Stimulated activated CD8-positive, alpha-beta memory T cell treated with anti-CD3 and anti-CD28 coated beads, Interleukin-4, amount 100 ng/mL, for 1 hour (primary cell): ENCODE results near the gene SEMA5A.

Source experiments
- DNase-seq, 2 donors: peaks; one replicate each; pipeline ENCODE4 v3.0.0-alpha.2; 2020; ENCODE audit warnings: low read depth in 2 of 2, low spot score in 1 of 2

The SEMA5A gene

DNA sequence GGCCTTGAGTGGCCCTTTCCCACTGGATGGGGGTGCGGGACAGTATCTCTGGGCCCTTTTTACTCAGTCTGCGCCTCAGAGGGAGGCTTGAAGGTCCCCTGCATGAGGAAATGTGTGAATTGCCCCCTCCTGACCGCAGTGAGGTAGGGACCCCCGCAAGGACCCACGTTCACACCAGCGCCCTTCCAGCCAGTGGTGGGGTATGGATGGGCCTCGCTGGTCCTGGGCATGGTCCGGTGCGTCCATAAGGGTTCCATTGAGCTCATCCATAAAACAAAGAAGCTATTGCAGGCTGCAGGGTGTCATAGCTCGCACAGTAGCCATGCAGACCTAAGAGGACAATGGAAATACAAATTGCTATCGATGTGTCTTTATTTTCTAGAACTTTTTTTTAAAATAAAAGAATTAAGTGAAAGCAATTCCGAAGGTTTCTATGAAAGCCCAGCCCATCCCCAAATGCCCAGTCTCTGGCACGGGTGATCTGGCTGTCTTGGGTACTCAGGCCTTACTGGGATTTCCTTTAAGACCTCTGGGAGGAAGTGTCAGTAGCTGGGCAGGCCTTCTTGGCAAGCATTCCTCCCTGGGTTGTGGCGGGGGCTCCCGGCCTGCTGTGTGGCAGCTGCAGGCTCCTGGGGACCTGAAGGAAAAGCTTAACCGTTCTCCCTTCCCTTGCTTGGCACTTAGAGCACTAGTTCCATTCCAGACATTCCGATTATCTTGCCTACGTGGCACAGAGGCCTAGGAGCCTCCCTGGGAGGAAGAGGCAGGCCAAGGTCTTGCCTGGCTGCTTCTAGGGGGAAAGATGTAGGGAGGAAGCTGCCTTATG lies 1.5 kb upstream of the SEMA5A start:
- no peak for DNase-seq

DNA sequence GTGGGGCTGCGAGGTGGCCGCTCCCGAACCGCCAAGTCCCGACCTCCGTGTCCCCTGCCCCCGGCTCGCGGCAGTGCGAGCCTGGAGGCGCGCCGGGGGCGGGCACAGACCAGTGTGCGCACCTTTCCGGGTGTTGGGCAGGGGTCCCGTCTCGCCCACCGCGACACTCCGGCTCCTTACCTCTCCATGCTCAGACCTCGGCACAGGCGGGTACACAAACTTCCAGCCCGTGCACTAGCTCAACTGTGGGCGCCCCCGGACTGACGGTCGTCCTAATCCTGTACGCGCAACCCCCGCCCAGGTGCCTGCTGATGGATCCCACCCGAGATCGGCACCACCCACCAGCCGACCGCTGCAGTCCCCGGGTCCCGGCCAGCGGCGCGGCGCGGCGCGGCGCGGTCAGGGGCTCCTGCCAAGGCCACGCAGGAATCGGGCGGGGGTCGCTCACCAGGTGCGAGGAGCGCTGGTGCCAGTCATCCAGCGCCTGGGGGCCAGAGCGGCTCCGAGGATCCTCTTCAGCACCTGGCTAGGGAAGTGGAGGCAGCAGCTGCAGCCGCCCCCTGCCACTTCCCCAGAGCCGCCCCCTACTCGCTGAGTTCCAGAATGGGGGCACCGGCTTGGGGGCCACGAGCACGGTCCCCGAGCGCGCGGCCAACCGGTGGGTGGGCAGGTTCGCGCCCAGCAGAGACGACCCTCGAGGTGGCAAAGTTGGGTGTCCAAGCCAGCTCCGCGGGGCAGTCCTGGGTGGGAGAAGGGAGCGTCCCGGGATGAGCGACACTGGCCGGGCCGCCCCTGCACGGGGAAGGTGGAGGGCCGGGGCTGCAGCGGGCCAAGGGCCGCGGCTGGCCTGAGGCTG lies 511 bp downstream of the SEMA5A start:
- DNase-seq = no peak

DNA sequence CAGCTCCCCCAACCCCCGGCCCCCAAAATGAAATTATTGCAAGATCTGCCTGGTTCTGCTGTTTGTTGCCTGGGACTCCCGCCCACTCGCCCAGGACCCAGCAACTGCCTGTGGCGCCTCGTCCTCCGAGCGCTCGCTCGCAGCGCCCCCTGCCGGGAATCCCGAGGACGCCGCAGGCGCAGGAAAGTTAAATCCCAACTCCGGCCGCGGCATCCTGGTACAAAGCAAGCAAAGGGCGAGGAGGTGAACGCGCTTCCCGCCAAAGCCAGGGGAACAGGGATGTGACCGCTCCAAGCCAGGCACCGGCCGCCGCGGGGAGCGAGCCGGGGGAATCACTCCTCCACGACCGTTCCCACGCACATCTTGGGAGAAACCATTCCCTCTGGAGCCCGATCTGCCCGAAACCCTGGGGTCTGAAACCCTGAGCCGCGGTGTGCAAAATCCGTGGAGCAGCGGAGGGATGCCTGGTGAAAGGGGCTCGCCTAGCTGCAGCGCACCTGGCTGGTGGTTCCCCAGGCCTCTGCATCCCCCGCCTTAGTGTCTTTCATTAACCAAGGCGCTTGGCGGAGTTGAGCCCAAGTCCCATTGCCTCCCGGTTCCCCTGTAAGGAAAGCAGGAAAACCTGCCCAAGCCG lies 1.3 kb downstream of the SEMA5A start:
- peak in 1 of 2 donors; percentile 14 for DNase-seq

DNA sequence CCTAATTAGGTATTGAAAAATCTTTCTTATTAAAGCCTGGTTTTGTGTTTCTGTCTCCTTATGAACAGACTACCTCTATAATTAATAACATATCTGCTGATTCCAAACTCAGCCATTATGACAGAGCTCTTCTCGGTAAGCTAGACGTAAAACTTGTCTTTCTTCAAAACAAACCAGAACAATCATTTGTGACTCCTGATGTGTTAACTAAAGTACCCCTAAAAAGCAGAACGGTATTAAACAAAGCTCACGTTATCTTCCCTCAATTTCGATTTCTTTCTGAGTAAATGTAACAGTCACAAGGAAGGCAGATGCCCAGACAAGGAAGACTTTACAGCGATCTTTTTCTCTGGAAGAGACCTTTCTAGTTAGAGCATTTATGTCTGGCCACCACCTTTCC lies 1.8 kb downstream of the SEMA5A start:
- no peak for DNase-seq

DNA sequence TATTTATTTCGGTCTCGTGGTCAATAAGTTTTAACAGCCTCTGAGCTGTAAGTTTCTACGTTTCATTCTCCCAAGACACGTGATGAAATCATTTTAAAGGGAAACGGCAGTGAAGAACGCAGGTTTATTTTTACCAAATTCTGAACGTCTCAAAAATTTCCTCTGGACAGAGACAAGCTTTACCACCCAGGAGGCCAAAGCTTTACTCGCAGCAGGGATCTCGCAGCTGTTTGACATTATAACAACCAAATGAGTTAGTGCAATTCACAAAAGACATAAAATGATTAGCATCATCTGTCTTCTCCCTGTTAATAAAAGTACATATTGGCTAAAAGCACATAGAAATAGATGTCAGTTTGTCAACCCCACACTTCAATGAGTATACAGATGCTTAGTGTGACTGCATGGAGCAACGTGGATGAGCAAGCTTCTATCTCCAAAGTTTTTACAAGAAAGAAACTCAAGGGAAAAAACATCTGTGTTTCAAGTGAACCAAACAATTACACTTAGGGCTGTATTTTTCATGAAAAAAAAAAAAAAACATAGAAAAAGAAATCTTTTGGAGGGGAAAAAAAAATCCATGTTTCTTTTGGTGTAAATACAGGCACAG lies 2.5 kb downstream of the SEMA5A start:
- DNase-seq = no peak

DNA sequence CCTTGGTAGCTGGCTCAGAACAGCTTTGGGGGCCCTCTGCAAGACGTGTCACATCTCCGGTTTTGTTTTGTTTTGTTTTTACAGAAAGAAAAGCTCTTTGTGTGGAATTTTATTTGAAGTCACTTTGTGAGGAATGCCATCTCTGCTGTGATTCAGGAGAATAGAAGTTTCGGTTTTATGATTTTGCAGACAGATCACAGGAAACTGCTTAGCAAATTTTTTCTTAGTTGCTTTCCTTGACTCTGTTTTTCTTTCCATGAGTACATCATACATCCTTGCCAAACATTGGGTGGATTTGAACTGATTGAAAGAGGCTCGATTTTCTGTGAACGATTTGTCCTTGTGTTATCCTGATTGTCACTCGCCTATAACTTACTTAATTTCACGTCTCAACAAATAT lies 5.1 kb downstream of the SEMA5A start:
- no peak for DNase-seq

DNA sequence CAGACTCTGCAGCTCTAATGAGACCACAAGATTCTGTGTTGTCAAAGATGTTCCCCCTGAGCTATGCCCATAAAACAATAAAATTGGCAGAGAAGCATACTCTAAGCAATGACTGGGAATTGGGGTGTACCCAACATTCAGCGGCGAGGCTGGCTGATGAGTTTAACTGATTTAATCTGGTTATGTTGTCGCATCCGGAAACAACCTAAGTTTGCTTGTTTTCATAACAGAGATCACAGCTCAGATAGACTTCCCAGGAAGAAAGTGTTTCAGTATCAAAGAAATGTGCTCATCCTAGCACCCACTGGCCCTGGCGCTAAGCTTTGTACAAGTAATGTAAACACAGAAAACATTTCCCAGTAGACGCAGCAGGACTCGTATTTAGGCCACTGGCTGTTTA lies 7.4 kb downstream of the SEMA5A start:
- no peak for DNase-seq

DNA sequence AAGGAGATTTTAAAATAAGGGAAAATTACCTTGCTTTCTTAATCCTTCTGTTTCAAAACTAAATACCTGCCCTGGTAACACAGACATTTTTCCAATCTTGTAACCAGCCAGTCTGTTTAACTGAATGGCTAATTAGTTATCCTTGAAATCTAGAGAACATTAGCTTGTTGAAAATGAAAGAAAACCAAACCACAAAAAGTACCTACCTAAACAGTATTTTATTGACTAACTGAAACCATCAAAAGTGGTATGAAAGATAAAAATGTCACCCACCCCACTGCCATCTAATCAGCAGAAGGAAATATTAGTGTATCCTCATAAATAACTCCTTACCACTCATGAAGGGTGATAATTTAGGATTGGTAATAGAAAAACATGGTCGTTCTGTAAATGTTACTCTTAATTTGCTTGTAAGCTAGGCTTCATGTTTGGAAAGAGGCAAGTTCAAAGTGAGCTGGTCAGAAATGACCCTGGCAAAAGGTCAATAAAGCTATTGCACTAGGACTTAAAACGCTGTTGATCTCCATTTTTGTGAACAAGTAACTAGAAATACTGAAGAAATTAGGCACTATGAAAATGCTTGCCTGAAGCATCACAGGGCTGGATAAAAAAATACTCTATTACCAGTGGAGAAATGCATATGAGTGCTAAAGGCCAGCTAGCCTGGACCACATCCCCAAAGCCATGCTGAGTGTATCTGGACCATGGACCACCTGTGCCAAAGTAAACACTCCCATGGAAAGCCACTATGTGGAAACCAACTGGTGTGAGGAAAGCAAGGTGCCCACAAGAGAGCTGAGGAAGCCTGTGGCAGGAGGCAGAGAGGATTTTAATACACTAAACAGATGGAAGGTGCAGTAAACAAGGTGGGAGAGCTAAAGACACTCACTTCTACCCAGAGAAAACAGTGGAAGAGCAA lies 8.4 kb downstream of the SEMA5A start:
- DNase-seq = no peak

DNA sequence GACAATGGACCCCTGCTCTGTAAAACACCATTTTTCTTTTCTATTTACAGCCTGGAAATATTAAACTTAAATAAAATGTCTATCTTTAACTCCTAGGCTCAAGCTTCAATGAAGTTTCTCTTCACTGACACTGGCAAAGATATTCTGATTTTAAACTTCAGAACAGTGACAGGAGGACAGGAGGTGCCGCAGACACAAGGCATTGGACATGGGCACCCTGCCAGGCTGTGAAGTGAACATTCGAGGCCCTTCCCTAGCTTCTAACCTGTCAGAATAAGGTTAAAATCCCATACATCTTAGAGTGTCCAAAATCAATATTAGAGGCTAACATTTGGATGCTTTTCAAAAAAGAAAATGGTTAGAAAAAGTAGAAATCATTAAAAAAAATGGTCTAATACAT lies 9.2 kb downstream of the SEMA5A start:
- DNase-seq = no peak

DNA sequence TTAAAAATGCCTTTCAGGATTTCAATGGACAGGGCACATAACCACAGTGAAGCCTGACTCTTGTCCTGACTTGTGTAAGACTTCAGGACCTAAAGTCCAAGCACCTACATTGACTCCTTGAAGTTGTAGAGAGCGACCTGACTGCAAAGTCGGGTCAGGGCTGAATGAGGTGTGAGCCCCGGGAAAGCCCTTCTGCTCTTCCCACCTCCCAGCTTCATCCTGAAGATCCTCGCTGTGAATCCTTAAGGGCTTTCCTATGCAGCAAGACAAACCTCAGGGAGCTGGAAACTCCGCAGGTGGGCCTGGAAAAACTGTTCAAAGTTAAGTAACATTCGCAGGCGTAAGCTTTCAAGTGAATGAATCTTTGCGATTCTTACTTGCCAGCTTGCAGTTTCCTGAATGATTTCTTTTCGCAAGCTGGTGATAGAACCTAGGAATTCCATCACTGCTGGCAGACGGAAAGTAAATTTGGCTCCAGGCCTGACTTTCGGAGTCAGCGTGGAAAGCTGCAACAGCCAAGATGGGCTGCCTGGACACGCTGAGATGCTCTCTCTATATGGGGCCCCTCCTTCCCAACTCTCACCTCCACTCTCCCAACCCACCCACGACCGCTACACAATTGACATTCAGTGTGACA lies 10.9 kb downstream of the SEMA5A start:
- no peak for DNase-seq

DNA sequence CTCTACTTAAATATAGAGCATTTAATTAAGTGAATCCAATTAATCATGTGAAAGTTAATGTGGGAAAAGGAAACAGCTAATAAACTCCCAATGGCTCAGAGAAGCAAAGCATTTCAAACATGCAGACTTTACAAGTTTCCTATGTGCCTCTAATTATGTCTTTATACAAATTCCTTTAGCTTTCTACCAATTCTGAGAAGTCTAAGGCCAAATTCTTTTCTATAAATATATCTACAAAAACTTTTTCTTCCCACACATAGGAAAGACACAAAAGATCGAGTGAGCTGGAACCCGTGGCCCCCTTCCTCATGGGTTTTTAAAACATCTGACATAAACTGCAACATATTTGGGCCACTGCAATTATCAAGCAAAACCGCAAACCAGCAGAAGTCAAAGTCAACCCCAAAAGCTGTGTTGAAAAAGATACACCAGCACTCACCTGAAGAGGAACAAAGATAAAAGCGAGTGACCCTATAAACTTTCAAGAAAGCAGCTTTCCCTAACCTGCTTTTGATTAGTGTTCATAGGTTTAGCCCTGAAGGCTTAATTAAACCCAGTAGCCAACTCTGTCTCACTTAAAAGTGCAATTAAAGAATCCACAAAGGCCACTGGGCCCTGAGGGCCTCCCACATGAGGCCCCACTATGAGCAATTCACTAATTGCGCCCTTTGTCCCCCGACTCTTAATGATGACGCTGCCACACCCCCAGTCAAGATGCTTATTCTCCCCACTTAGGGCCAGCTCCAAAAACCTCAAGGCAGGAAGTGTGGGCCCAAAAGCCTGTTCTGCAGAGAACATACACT lies 12.1 kb downstream of the SEMA5A start:
- no peak for DNase-seq

DNA sequence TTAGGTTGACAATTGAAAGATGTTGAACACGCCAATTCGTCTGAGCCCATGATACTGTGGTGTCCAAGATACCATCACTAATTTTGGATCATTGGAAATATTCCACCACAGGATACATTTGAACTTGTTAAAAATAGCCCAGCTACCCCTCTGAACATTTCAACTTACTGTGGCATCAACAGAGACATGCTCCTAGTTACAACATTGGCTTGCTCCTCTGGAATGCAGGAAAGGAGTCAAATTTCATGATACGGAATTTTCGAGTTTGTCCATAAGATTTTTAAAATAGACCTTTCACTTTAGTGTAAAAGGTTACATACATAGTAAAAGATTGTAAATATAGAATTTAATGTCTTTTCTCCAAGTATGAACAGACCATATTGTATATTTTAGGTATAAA lies 12.8 kb downstream of the SEMA5A start:
- no peak for DNase-seq

DNA sequence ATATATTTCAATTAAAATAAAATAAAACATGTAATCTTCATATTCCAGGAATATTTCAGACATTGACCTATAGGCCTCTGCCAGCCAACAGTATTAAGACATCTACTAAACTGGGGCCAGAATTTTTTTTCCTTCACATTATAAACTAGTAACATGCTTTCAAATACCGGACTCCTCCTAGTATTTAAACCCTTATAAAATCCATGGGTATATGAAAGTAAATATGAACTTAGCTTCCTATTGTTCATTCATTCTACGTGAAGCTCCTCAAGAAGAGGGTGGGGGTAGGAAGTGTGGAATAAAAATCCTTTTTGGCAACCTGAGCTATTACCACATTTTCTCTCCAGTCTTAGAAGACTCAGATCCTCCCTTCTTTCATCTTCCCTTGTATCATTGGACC lies 16.4 kb downstream of the SEMA5A start:
- DNase-seq = no peak

DNA sequence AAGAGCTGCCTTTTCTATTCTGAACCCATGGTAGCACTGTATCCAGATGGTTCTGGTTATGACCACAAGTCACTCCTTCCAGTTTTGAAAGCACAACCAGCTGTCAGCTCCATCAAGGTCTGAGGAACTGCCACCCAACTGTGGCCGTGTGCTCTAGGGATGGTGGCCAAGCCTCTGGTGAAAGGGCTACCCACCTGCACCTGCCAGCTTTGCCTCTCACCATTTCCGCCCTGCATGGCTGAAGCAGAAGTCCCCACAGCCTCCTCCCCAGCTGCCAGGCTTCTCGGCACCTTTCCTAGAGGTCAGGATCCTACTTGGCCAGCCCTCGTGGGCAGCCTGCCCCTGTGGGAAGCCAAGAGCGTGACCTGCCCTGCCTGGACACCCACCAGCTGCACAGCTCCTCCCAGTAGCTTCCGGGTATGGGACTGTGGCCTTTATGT lies 16.8 kb downstream of the SEMA5A start:
- DNase-seq = no peak

DNA sequence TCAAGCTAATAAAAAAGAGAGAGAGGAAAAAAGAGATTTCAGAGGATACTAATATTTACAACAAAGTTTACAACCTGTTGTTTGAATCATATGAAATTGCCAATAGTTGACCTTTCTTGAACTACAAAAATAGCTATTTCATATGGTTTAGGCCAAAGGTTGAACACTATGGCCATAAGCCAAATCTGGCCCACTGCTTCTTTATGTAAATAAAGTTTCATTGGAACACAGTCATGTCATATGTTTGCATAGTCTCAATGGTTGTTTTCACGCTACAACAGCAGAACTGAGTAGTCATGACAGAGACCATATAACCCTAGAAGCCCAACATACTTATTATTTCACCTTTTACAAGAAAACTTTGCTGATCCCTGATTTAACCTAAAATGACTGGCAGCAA lies 20.9 kb downstream of the SEMA5A start:
- DNase-seq = no peak

DNA sequence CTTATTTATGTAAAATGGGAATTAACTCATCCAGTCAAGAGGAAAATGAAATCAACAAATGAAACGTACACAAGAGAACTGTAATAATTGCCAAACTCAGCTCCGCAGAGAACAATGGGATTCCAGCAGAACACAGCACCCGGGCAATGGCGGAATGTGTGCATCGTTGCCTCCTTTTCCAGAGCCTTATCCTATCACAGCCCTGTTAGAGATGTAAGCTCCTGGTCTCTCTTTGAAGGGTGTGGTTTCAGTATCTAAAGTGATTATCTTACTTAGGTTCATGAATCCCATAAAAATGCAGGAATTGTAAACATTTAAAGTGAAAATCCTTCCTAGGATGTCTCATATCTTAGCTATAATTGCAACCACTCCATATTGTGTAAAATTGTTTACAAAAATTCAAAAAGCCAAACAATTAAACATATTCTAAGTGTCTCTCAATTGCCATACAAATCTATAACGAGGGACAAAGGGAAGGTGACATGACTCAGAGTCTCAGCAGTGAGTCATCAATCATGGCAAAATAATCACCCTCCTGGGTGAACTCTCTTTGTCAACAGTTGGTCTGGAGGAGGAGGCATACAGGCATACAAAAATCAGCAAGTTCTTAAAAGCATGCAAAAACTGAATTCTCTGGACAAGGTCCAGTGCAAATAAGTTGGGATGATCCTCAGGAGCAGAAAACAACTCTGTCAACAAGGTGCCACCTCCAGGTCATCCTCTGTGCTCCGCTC lies 22.6 kb downstream of the SEMA5A start:
- no peak for DNase-seq

DNA sequence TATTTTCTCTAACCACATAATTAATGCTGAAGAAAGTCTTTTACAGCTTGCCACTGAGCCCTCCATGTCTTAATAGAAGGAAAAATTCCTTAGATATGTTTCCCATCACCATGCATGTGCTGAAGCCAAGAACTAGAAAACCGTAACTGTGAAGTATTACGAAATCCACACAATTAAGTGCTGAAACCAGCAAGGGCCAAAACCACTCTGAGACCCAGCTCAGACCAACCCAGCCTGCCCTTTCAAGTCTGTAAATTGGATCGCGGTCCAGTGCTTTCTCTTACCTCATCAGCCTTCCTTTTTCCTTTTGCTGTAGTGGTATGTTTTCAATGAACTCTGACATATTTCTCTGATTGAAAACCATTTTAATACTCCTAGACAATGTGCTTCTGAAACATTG lies 26.3 kb downstream of the SEMA5A start:
- DNase-seq = no peak

DNA sequence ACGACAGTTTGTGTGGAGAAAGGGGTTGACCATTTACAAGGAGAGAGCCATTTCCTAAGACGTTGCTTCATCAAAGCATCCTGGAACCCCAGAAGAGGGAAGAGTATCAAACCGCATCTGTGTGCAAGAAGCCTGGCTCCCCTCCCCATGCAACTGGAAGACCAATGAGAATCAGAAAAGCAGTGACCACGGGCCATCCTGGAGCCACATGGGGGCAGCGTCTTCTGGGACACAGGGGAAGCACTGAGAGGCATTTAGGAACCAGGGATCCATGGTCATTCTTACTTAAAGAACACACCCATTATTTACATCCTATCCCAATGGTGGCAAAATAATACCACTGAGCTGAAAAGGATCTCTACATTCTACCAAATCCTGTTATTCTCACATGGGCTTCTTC lies 29.3 kb downstream of the SEMA5A start:
- no peak for DNase-seq
